Neural progenitor cell (in vitro differentiated cells): ENCODE data around the gene RPL26.

Experiments
- EZH2 ChIP-seq: fragments of 200-600 bp; sonication (generic); IDR thresholded peaks from 2 replicates; pipeline ENCODE4 v1.6.1; 2017; ENCODE audit warnings: antibody characterized with exemption, mild to moderate bottlenecking, moderate library complexity
- EZH2phosphoT487 ChIP-seq: fragments of 200-600 bp; sonication (generic); IDR thresholded peaks from 2 replicates; pipeline ENCODE4 v1.6.1; 2017; ENCODE audit warnings: antibody characterized with exemption
- TF ChIP-seq, protein P1 (sequence below): fragments of 200-600 bp; sonication (generic); IDR thresholded peaks from 2 replicates; pipeline ENCODE4 v1.5.1; 2017; ENCODE audit warnings: antibody characterized with exemption, mild to moderate bottlenecking

DNA sequence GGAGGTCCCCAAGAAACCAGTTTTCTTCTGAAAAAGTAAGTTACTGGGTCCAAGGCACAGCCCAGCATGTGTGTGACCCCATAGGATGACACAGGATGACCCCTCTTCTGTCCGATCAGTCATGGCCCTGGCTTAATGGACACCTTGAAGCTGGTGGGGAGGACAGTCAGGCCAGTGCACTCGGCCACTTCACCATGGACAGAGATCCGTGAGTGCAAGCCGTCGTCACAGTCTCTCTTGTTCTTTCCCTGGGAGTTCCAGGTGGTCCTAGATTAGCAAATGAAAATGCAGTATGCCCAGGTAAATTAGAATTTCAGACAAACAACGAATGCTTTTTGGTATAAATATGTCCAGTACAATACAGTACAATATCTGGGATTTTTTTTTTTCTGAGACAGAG lies 16.0 kb upstream of the RPL26 start:
- TF ChIP-seq, protein P1, sequence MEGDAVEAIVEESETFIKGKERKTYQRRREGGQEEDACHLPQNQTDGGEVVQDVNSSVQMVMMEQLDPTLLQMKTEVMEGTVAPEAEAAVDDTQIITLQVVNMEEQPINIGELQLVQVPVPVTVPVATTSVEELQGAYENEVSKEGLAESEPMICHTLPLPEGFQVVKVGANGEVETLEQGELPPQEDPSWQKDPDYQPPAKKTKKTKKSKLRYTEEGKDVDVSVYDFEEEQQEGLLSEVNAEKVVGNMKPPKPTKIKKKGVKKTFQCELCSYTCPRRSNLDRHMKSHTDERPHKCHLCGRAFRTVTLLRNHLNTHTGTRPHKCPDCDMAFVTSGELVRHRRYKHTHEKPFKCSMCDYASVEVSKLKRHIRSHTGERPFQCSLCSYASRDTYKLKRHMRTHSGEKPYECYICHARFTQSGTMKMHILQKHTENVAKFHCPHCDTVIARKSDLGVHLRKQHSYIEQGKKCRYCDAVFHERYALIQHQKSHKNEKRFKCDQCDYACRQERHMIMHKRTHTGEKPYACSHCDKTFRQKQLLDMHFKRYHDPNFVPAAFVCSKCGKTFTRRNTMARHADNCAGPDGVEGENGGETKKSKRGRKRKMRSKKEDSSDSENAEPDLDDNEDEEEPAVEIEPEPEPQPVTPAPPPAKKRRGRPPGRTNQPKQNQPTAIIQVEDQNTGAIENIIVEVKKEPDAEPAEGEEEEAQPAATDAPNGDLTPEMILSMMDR = no peak
- TF ChIP-seq EZH2phosphoT487 = no peak
- no peak for TF ChIP-seq EZH2
